ENCODE measurements around the gene MXRA8.

Gene MXRA8

GRCh38 chr1:1336931-1337792 lies 21.2 kb downstream of the MXRA8 start:
- H3K27ac ChIP-seq (ENCODE audit: low read length), result no peak overlapping the region
- peaks cover 59% of the 10 kb centered on the region for H4K20me1 ChIP-seq (ENCODE audit: insufficient read depth, low read length)
- no peaks in the 10 kb centered on the region for H3K79me2 ChIP-seq (ENCODE audit: insufficient read depth, low read length)
- H3K9ac ChIP-seq (ENCODE audit: low read depth, low read length), result no peak overlapping the region
- no peak overlapping the region for H3K4me2 ChIP-seq (ENCODE audit: insufficient read depth, low read length)
- ATAC-seq (ENCODE audit: insufficient read depth, low read depth) (no peak), DNase-seq (no peak)
- H2AFZ ChIP-seq (ENCODE audit: low read depth, low read length), result no peak overlapping the region
- no peaks in the 10 kb centered on the region for H3K27me3 ChIP-seq (ENCODE audit: insufficient read depth, low read length, poor library complexity)
- peaks cover 39% of the 10 kb centered on the region for H3K36me3 ChIP-seq (ENCODE audit: insufficient read depth, low read length)
- H3K4me3 ChIP-seq (ENCODE audit: low read depth in 1 of 2, low read length in 2 of 2), result no peak overlapping the region
- TF ChIP-seq EZH2 (IDR thresholded peaks at IDR 0.05; ENCODE audit: borderline replicate concordance, low read depth, low read length, severe bottlenecking) (no peak), CTCF (IDR thresholded peaks at IDR 0.05; ENCODE audit: borderline replicate concordance, extremely low read depth, low read length, poor library complexity, severe bottlenecking) (no peak)
- H3K4me1 ChIP-seq (ENCODE audit: insufficient read depth, low read length), result no peaks in the 10 kb centered on the region
- H3K9me3 ChIP-seq (ENCODE audit: insufficient read depth, low read length, severe bottlenecking), result no peaks in the 10 kb centered on the region

GRCh38 chr1:1336446-1336845 lies 21.9 kb downstream of the MXRA8 start:
- Histone ChIP-seq H3K4me2 (ENCODE audit: insufficient read depth, low read length) (no peak overlapping the region), H3K9me3 (ENCODE audit: insufficient read depth, low read length, severe bottlenecking) (no peaks in the 10 kb centered on the region), H4K20me1 (ENCODE audit: insufficient read depth, low read length) (peaks cover 56% of the 10 kb centered on the region), H3K36me3 (ENCODE audit: insufficient read depth, low read length) (peaks cover 32% of the 10 kb centered on the region), H3K9ac (ENCODE audit: low read depth, low read length) (no peak overlapping the region), H3K4me3 (ENCODE audit: low read depth in 1 of 2, low read length in 2 of 2) (no peak overlapping the region), H3K4me1 (ENCODE audit: insufficient read depth, low read length) (no peaks in the 10 kb centered on the region), H2AFZ (ENCODE audit: low read depth, low read length) (no peak overlapping the region), H3K79me2 (ENCODE audit: insufficient read depth, low read length) (no peaks in the 10 kb centered on the region), H3K27me3 (ENCODE audit: insufficient read depth, low read length, poor library complexity) (no peaks in the 10 kb centered on the region), H3K27ac (ENCODE audit: low read length) (no peak overlapping the region)
- ATAC-seq (ENCODE audit: insufficient read depth, low read depth) (no peak), DNase-seq (no peak)
- TF ChIP-seq EZH2 (IDR thresholded peaks at IDR 0.05; ENCODE audit: borderline replicate concordance, low read depth, low read length, severe bottlenecking) (no peak), CTCF (IDR thresholded peaks at IDR 0.05; ENCODE audit: borderline replicate concordance, extremely low read depth, low read length, poor library complexity, severe bottlenecking) (no peak)

- H3K4me3 ChIP-seq (ENCODE audit: low read depth in 1 of 2, low read length in 2 of 2), result no peak overlapping the region
- no peak for ATAC-seq (ENCODE audit: insufficient read depth, low read depth)
- peaks cover 25% of the 10 kb centered on the region for H3K36me3 ChIP-seq (ENCODE audit: insufficient read depth, low read length)
- H3K27me3 ChIP-seq (ENCODE audit: insufficient read depth, low read length, poor library complexity), result no peaks in the 10 kb centered on the region
- no peaks in the 10 kb centered on the region for H3K4me1 ChIP-seq (ENCODE audit: insufficient read depth, low read length)
- DNase-seq, result no peak
- no peak overlapping the region for H2AFZ ChIP-seq (ENCODE audit: low read depth, low read length)
- H4K20me1 ChIP-seq (ENCODE audit: insufficient read depth, low read length), result peaks cover 51% of the 10 kb centered on the region
- TF ChIP-seq CTCF (IDR thresholded peaks at IDR 0.05; ENCODE audit: borderline replicate concordance, extremely low read depth, low read length, poor library complexity, severe bottlenecking) (no peak), EZH2 (IDR thresholded peaks at IDR 0.05; ENCODE audit: borderline replicate concordance, low read depth, low read length, severe bottlenecking) (no peak)
- no peaks in the 10 kb centered on the region for H3K79me2 ChIP-seq (ENCODE audit: insufficient read depth, low read length)
- H3K4me2 ChIP-seq (ENCODE audit: insufficient read depth, low read length), result no peak overlapping the region
- no peaks in the 10 kb centered on the region for H3K9me3 ChIP-seq (ENCODE audit: insufficient read depth, low read length, severe bottlenecking)
- no peak overlapping the region for H3K27ac ChIP-seq (ENCODE audit: low read length)
- no peak overlapping the region for H3K9ac ChIP-seq (ENCODE audit: low read depth, low read length)
Measured at GRCh38 chr1:1335792-1336248, 22.5 kb downstream of the MXRA8 start.

Measured in DND-41 (cell line).